HG02798 (cell line): ENCODE data around the gene FSD2.
"Not testable (repeated sequence)": the region's sequence is repeated elsewhere in the genome, so short reads cannot be mapped to it uniquely, and the experiment has no call there.

ENCODE experiments used
- ATAC-seq: cut with Tn5 transposase; IDR thresholded peaks from one replicate; pipeline ENCODE4 v1.9.1; 2021; ENCODE audit warnings: mild to moderate bottlenecking; ENCODE audit not compliant: unreplicated experiment, poor library complexity

Gene FSD2

GRCh38 chr15:82831894-82832600 lies 26.2 kb upstream of the FSD2 start:
- ATAC-seq = no peak

- ATAC-seq = no peak
Measured at GRCh38 chr15:82830427-82831173, 24.7 kb upstream of the FSD2 start.

- ATAC-seq = no peak
Measured at GRCh38 chr15:82829234-82829633, 23.4 kb upstream of the FSD2 start.

GRCh38 chr15:82828075-82828474 lies 22.2 kb upstream of the FSD2 start:
- ATAC-seq = no peak

DNA sequence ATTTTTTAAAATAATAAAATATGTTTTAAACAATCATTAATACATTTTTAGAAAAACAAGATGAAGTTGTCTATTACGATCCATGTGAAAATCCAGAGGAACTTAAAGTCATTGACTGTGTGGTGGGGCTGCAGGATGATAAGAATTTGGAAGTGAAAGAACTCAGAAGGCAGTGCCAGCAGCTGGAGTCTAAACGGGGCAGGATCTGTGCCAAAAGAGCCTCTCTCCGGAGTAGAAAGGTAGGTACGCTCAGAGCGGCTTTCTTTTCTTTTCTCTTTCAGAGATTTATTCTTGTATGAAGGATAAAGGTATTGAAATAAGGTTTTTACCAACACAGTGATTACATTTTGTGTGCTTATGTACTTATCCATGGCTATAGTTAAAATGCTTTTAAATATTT lies 17.2 kb upstream of the FSD2 start:
- no peak for ATAC-seq

GRCh38 chr15:82821851-82822250 lies 16.0 kb upstream of the FSD2 start:
- not testable (repeated sequence) for ATAC-seq

DNA sequence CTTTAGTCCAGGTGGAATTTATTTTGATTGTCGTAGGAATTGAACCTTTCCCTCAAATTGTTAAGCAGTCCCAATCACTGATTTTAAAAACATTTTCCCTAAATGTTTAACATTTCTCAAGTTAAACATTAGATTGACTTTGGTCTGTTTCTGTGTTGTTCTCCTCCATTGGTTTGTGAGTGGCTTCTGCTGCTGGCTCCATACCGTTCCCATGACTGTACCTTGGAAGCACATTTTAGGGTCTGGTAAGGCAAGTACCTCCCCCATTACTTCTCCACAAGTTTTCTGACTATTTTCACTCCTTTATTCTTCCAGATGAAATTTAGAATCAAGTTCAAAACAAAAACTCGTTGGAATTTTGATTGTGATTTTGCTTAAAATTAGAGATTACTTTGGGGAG lies 15.5 kb upstream of the FSD2 start:
- not testable (repeated sequence) for ATAC-seq

- no peak for ATAC-seq
Measured at GRCh38 chr15:82820128-82820527, 14.3 kb upstream of the FSD2 start.

- ATAC-seq = no peak
Measured at GRCh38 chr15:82812994-82813393, 7.1 kb upstream of the FSD2 start.

GRCh38 chr15:82810890-82811426 lies 5.1 kb upstream of the FSD2 start:
- no peak for ATAC-seq

- ATAC-seq = peak; percentile 19
Measured at GRCh38 chr15:82810061-82810889, 4.4 kb upstream of the FSD2 start.

DNA sequence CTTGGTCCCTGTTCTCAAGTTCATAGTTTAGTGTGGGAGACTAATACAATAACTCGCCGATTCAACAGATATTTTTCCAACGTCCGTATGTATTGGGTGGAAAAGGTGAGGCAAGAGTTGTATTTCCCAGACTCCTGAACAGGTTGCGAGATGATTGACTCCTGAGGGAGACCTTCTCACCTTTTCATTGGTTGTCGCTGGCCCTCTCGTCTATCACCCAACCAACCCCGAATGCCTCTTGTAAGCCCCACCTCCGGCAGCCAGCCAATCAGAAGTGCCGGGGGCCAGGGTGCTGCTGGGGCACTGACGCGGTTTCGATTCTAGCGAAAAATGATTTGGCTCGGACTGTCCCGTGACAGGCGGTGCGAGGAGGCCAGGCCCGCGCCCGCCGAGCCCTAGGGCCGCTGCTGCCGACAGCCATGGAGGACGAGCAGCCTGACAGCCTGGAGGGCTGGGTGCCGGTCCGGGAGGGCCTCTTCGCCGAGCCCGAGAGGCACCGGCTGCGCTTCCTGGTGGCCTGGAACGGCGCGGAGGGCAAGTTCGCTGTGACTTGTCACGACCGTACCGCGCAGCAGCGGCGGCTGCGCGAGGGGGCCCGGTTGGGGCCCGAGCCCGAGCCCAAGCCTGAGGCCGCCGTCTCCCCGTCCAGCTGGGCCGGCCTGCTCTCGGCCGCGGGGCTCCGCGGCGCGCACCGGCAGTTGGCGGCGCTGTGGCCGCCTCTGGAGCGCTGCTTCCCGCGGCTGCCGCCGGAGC lies 3.6 kb upstream of the FSD2 start, which contains the start of gene WHAMM:
Gene WHAMM (plus strand): TSS at position 321 of the 753 bp plus-strand sequence. CDS start 99 bp downstream, at position 420.
- peak; percentile 93 for ATAC-seq

DNA sequence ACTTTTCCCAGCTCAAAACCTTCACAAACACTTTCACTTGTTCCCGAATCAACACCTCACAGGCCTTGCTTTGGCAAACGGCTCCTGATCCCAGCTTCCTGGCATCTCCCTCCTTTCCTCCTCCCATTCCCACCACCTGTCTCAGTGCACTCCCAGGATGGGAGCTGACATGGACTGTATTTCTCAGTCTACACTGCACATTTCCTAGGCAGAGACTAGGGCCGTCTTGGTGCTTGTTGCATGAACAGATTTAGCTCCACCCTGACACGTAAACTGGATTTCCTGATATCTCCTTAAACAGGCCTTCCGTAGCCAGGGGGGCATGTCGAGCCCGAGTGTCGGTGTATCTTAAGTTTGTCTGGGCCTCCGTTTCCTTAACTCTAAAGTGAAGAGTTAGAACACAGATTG lies 2.8 kb upstream of the FSD2 start:
- no peak for ATAC-seq

GRCh38 chr15:82807920-82808633 lies 2.2 kb upstream of the FSD2 start:
- ATAC-seq = no peak

DNA sequence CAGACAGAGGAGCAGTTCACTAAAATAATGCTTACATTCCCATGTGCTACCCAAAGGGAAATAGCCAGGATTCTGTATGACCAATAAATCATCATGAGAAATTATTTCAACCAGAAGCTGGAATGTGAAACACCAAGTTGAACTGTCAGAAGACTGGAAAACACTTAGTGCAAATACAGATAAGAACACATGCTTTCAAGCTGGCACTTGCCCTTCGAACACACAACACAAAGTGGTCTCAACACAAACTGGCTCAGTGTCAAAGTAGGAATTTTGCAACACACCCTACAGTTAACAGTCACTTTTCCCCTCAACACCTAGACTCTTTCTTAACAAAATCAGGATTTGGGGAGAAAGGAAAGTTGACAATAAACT lies 1.3 kb downstream of the FSD2 start:
- ATAC-seq = no peak

DNA sequence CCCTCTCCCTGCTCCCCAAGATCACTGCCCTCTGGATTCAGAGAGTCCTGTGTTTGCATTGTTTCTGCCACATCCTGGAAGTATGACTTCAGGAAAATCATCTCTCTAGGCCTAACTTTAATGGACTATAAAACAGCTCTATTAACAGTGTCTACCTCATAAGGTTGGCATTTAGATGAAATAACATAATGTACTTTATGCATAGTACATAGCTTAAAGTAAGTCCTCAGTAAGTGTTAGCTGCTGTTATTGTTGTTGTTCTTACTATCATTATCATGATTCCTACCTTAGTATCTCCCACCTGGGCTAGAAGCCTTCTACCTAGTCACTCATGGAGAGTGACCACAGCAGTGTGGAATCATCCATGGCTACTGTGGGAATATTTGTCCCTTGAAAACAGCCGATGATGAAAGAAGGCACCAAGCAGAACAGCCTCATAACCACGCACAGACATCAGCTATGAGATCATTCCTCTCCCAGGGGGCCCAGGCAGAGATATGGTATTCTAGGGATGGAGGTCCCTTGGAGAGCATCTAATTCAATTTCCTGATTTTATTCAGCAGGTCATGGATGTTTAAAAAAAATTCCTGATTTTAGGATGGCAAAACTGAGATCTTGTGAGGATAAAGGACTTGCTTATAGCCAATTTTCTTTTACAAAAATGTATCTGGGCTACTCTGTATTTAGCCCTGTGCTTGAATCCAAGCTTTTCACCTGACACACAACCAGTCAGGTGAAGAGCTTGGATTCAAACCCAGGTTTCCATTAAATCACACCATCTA lies 1.9 kb downstream of the FSD2 start:
- ATAC-seq = no peak

DNA sequence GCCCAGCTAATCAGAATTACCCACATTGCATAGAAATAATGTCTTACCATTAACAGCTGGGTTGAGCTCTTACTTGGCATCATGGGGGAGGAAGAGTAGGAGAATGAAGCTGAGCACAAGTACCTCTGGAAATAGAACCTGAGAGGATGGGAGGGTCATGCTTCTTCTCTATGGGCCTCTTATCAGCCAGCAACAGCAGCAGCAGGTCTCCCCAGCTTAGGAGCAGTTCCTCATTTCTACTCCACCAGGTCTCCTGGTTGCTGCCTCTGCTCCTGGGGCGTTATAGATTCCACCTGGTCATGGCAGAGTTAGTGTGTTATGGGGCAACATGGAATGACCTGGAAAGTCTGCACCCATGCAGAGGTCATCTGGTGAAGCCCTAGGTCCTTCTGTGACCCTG lies 3.4 kb downstream of the FSD2 start:
- ATAC-seq = no peak

DNA sequence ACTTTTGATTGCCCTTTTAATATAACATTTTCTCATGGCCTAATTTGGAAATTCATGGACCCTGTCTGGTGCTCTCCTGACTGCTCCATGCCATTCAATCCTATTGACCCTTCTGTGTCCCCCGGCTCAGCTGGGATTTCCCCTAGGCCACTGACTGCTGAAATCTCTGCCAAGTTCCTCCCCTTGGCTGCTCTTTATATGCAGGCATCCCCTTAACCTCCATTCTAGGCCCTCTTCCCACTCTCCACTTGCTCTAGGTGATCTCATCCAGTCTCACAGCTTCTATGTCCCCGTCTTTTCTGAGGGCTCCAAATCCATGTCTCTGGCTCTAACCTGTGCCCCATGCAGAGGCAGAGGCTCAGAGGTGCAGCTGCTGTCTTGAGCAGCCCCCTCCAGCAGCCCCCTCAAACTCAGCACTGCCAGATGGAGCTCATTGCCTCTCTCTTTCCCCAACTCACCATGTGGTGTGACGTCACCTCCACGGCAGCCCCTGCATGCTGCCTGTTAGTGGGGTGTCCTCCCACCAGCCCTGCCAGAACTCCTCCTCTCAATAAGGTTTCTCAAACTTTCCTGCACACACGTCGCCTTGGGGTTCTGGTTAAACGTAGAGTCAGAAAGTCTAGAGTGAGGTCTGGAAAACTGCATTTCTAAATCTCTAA lies 6.6 kb downstream of the FSD2 start:
- ATAC-seq = no peak
